SJSA1 (cell line): ENCODE data around the gene NRXN3. TPM values are rescaled to one million over a fixed set of nuclear protein-coding genes. Genes with fewer than 3 reads are reported as not detected.
A peak's percentile ranks its signal among the peaks of the same experiment; 100 is the strongest.

Experiments
- DNase-seq, 2 experiments: peaks; one replicate each; pipeline ENCODE4 v3.0.0-alpha.2; 2015 to 2020; ENCODE audit warnings: low spot score in 2 of 2, low read depth in 1 of 2
- H3K27ac ChIP-seq: fragments of 250-450 bp; sonication (Bioruptor Pico); 2 replicates; pipeline ENCODE4 v1.5.1; 2020; ENCODE audit warnings: mild to moderate bottlenecking, moderate library complexity
- H3K27me3 ChIP-seq: fragments of 250-450 bp; sonication (Bioruptor Pico); replicated peaks from 2 replicates; pipeline ENCODE4 v1.5.1; 2020; ENCODE audit warnings: mild to moderate bottlenecking, moderate library complexity
- H3K36me3 ChIP-seq: fragments of 250-450 bp; sonication (Bioruptor Pico); 2 replicates; pipeline ENCODE4 v1.5.1; 2020; ENCODE audit warnings: mild to moderate bottlenecking
- H3K4me1 ChIP-seq: fragments of 250-450 bp; sonication (Bioruptor Pico); replicated peaks from 2 replicates; pipeline ENCODE4 v1.6.1; 2021; ENCODE audit warnings: mild to moderate bottlenecking
- H3K4me3 ChIP-seq: fragments of 250-450 bp; sonication (Bioruptor Pico); 2 replicates; pipeline ENCODE4 v1.5.1; 2020; ENCODE audit warnings: mild to moderate bottlenecking
- H3K9me3 ChIP-seq: fragments of 250-450 bp; sonication (Bioruptor Pico); replicated peaks from 2 replicates; pipeline ENCODE4 v1.5.1; 2020; ENCODE audit warnings: mild to moderate bottlenecking
- total RNA-seq: library from RNA; depleted of rRNA; stranded (reverse); fragments of >200 nt; shearing (Covaris generic); gene quantifications from 2 replicates; pipeline ENCODE4 v1.2.3, GENCODE V29; 2014

Gene NRXN3
- total RNA-seq, 1 experiment from 2014 or later, result 1.0 TPM

DNA sequence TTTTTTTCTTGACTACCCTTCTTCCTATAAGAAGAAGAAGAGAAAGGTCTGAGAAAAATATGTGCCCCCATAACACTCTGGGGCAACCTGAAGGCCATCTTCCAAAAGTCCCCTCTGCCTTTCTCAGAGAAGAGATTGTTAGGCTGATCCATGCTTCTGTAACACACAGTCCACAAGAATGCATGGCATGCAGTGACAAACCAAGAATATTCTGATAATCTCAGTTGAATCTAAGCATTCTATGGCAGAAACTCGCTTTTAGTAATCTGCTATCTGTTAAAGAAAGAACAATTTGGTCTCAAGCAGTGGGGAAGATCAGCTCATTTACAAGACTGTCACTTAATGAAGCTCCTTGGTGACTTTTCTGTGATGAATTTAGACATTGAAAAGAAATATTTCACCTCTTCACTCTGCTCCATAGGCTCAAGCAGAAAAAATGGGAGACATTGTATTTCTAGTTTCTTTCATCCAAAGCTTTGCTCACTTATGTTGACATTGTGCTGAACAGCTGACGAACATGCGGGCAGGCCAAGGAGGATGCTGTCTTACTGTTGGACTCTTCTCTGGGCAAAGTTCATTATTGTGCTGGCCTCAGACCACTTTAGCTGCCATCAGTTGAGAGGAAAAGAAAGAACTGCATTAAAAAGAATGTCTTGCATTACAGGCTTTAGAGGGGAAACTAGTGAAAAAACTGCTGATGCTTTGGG is 1084.0 kb downstream of the NRXN3 start:
- peak in 1 of 2 experiments; percentile 64 for DNase-seq
- no peaks in the 10 kb centered on the region for H3K9me3 ChIP-seq
- no peaks in the 10 kb centered on the region for H3K27me3 ChIP-seq
- H3K27ac ChIP-seq, result peak overlapping the region; percentile 54
- H3K4me3 ChIP-seq, result no peak overlapping the region
- no peaks in the 10 kb centered on the region for H3K36me3 ChIP-seq
- peaks cover 16% of the 10 kb centered on the region for H3K4me1 ChIP-seq

DNA sequence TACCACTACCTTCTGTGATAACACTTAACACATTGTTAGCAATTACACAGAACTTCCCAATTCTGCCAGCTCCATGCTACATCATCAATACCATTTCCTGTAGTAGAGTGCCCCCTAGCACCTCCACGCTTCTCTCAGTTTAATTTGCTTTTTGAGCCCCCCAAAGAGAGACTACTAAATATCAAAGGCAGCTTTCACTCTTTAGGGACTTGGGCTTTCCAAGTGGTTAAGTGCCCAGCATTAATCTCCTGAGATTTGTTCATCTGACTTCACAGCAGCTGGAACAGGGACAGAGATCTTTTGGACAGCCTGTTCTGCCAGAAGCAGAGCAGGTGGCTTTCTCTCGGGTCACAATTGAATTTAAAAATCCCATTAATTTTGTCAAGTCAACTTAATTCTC is 1086.2 kb downstream of the NRXN3 start:
- H3K27ac ChIP-seq, result no peak overlapping the region
- H3K4me1 ChIP-seq, result peaks cover 16% of the 10 kb centered on the region
- DNase-seq, result no peak
- no peaks in the 10 kb centered on the region for H3K27me3 ChIP-seq
- no peak overlapping the region for H3K4me3 ChIP-seq
- no peaks in the 10 kb centered on the region for H3K9me3 ChIP-seq
- H3K36me3 ChIP-seq, result no peaks in the 10 kb centered on the region

DNA sequence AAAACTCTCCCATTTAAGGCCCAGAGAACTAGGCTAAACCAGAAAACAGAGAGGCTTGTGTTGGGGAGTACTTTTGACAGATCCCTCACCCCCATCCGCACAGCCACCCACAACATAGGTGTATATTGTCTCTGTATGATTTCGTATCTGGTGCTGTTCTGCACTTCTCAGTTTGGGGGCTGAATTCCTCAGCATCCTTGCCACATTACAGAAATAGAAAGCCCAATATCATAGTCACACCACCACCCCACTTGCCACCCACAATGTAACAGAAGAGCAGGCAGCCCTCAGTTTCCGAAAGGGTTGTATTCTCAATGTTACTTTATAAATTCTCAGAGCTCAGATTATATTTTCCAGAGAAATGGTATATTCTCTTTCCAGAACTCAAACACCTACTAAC is 1090.2 kb downstream of the NRXN3 start:
- no peaks in the 10 kb centered on the region for H3K27me3 ChIP-seq
- no peaks in the 10 kb centered on the region for H3K36me3 ChIP-seq
- H3K4me3 ChIP-seq, result no peak overlapping the region
- no peak overlapping the region for H3K27ac ChIP-seq
- no peaks in the 10 kb centered on the region for H3K4me1 ChIP-seq
- H3K9me3 ChIP-seq, result no peaks in the 10 kb centered on the region
- DNase-seq, result no peak

DNA sequence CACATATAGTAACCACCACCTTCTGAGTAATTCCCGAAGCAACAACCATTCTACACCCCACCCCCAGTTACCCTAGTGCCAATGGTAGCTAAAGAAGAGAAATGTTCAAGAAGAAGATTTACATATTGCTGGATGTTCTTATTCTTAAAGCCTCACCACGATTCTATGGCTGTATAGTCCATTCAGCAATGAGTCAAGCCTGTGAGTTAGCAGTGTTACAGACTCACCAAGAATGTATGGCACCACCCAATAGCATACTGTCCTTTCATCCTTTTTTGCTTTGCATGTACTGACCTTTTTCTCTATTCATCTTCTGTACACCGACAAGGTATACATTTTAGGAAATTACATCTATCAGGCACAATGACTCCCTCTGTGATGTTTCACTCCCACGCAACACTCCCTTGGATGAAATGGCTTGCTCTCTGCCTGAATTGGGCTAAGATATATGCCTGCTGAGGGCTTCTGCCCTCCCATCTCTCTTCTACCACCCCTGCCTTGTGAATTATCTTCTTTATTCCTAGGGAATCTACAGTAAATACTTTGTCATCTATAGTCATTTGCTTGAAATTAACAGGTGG is 1095.3 kb downstream of the NRXN3 start:
- Histone ChIP-seq H3K4me1 (no peaks in the 10 kb centered on the region), H3K27me3 (no peaks in the 10 kb centered on the region), H3K36me3 (no peaks in the 10 kb centered on the region), H3K9me3 (no peaks in the 10 kb centered on the region), H3K4me3 (no peak overlapping the region), H3K27ac (no peak overlapping the region)
- DNase-seq, result no peak

DNA sequence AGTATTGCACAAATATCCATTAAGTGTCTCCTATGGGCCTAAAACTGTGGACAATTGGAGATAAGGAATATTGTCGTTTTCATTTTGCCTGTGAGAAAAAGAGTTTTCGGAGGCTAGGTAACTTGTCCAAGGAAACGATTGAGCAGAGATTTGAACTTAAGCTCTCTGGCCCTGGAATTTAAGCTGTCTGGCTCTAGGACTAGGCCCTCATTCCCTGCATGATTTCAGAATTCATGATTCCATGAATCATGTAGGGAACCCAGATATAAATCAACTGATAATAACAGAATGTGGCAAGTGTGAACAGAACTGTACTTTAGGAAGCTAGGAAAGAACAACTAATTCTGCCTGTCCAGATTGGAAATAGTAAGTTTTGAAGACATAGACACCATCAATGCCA is 1100.2 kb downstream of the NRXN3 start:
- Histone ChIP-seq H3K4me3 (no peak overlapping the region), H3K27me3 (no peaks in the 10 kb centered on the region), H3K27ac (no peak overlapping the region), H3K9me3 (no peaks in the 10 kb centered on the region), H3K36me3 (no peaks in the 10 kb centered on the region), H3K4me1 (no peaks in the 10 kb centered on the region)
- no peak for DNase-seq

DNA sequence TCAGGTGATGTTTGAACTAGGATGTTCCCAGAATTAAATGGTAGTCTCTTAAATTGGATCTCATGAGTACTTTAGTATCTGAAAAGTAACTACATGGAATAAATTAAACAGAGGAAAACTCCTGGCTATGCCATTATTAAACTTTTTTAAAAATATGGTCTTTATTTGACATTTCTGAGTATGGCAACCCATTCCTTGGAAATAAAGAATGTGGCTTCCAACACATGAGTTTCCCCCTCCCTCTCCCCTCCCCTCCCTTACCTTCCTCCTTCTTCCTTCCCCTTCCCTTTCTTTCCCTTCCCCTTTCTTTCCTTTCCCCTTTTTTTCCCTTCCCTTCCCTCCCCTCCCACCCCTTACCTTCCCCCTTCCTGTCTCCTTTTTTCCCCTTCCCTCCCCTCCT is 1100.9 kb downstream of the NRXN3 start:
- no peaks in the 10 kb centered on the region for H3K4me1 ChIP-seq
- no peaks in the 10 kb centered on the region for H3K9me3 ChIP-seq
- H3K36me3 ChIP-seq, result no peaks in the 10 kb centered on the region
- no peak overlapping the region for H3K27ac ChIP-seq
- no peaks in the 10 kb centered on the region for H3K27me3 ChIP-seq
- no peak overlapping the region for H3K4me3 ChIP-seq
- no peak for DNase-seq

DNA sequence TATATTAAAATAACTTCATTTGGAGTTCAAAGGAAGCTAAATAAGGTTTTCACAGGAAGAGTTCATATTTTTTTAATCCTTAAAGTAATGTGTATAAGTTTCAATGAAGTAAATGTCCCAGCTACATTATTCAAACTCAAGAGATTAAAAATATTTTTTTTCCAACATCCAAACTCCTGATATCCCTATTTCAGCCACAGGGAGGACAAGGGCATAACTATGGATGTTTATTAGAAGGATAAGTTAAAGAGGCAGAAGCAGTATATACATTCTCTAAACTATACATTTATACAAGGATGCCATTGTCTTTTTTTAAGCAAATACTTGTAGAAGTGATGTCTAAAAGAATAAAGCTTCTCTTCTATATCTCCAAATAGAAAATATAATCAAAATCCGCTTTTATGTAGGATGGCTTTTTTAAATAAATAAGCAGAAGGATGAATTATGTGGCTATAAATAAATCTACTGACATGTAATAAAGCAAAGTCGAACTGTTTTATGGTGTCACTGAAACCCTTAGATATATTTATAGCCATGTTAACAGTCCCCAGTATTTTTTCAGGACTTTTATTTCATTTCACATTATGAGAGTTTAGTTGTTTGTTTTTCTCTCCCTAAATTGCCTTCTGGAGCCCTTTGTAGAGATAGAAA is 1104.6 kb downstream of the NRXN3 start:
- no peaks in the 10 kb centered on the region for H3K36me3 ChIP-seq
- no peaks in the 10 kb centered on the region for H3K9me3 ChIP-seq
- no peak for DNase-seq
- peaks cover 5% of the 10 kb centered on the region; the same call in 1 of the 2 replicates for H3K4me1 ChIP-seq
- no peaks in the 10 kb centered on the region for H3K27me3 ChIP-seq
- H3K4me3 ChIP-seq, result no peak overlapping the region
- no peak overlapping the region for H3K27ac ChIP-seq

DNA sequence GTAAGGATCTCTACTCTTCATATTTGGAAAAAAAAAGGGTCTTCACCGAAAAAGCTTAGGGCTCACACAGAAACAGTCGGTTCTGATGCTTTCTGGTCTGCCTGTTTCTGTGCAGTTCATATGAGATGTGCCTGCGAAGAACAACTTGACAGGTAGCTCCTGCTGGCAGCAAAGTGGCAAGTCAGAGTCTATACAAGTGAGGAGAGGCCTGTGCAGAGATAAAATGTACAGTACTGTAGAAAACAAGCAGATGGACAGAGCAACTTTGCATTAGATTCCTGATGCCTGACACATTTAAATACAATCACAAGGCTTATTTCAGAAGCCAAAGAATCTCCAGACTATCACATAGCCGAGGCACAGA is 1105.1 kb downstream of the NRXN3 start:
- H3K4me1 ChIP-seq, result peaks cover 5% of the 10 kb centered on the region; the same call in 1 of the 2 replicates
- no peaks in the 10 kb centered on the region for H3K36me3 ChIP-seq
- H3K4me3 ChIP-seq, result no peak overlapping the region
- no peak for DNase-seq
- no peaks in the 10 kb centered on the region for H3K27me3 ChIP-seq
- no peaks in the 10 kb centered on the region for H3K9me3 ChIP-seq
- no peak overlapping the region for H3K27ac ChIP-seq

DNA sequence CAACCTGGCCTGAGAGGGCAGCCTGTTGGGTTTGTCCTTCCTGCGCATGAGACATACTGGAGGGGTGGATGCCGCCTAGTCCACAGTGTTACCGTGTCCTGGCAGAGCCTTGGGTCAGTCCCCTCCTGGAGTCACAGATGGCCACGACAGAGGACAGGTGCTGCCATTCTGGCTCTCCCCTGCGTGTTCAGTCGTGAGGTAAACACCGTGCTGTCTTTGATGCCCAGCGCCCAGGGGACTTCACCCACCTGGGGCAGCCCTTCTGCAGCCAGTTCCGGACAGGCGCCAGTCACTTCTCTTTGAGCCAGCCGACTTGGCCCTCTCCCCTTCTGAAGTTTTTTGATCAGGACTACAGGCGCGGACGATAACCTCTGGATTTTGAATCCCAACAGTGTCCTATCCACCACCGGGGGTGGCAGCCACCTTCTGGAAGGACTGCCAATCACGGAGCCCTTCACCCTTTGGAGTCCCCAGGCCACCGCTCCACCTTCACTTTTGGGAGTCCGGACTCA is 1108.2 kb downstream of the NRXN3 start:
- no peak for DNase-seq
- peaks cover 5% of the 10 kb centered on the region; the same call in 1 of the 2 replicates for H3K4me1 ChIP-seq
- no peaks in the 10 kb centered on the region for H3K27me3 ChIP-seq
- H3K9me3 ChIP-seq, result no peaks in the 10 kb centered on the region
- no peaks in the 10 kb centered on the region for H3K36me3 ChIP-seq
- peak overlapping the region; percentile 45 for H3K4me3 ChIP-seq
- no peak overlapping the region for H3K27ac ChIP-seq

DNA sequence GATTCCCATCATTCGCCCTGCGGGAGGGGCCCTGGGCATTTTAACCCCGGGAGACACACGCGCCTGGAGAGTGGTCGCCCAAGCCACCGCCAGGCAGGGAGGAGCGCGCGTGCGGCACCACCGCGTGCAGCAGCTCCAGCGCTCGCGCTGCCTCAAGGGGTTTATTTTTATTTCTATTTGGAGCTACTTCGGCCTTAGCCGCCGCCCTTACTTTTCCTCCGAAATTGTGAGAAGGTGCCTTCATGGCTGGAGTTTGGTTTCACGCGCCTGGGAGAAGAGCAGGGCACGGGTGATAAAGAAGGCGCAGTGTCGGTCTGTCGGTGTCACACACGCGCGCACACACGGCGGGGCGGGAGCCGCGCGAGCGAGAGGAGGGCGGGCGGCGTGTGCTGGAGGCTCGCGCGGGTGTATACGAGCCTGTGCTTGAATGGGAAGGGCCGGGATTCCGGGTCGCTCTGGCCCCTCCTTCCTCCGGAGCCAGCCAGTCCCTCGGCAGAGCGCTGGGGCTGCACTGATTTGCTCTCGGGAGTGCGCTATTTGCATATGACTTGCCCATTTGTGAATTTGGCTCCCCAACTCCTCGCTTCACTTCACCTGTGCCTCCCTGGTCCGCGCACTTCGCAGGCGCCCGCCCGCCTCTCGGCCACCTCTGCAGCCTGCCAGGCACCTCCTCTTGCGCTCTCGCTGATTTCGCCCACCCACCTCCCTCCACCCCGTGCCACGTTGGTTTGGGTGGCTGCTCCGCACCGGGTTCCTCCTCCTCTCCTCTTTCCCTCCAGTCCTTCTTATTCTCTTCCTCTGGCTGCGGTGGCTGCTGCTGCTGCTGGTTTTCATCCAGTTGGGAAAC is 1108.8 kb downstream of the NRXN3 start:
- H3K27me3 ChIP-seq, result no peaks in the 10 kb centered on the region
- H3K36me3 ChIP-seq, result no peaks in the 10 kb centered on the region
- no peaks in the 10 kb centered on the region for H3K9me3 ChIP-seq
- peaks cover 5% of the 10 kb centered on the region; the same call in 1 of the 2 replicates for H3K4me1 ChIP-seq
- peak; percentile 73 to 76 for DNase-seq
- no peak overlapping the region for H3K27ac ChIP-seq
- peak overlapping the region; percentile 45 for H3K4me3 ChIP-seq

DNA sequence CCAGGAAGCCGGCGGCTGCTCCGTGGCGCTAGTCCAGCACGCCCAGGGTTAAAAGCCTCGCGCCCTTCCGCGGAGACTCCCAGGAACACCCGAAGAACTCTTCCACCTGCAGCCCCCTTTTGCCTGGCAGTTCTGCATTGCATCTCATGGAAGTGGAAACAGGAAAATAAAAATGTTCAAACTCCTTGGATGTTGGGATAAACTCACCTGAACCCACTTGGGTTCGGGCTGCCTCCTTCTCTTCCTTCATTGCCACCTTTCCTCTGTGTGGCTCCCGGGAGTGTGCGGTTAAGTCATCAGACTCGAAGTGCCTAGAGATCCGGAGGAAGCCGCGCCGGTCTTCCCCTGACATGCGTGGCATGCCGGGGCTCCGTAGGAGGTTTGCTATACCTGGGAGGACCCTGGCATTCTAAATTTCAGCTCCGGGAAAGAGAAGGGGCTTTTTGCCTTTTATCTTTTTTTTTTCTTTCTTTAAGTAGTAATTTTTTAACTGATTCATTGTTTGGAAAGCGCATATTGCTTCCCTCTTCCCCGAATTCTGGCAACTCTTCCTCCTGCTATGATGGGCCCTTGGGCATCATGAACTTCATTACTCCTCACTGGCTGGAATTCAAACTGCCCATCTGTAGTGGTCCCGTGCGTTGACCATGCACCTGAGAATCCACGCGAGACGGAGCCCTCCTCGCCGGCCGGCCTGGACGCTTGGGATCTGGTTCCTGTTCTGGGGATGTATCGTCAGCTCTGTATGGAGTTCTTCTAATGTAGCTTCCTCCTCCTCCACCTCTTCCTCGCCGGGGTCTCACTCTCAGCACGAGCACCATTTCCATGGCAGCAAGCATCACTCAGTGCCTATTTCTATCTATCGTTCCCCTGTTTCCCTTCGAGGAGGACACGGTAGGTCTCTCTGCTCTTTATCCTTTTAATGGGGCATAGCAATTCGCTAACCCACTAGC is 1109.7 kb downstream of the NRXN3 start:
- Histone ChIP-seq H3K36me3 (no peaks in the 10 kb centered on the region), H3K27ac (no peak overlapping the region), H3K4me3 (peak overlapping the region; percentile 45), H3K9me3 (no peaks in the 10 kb centered on the region), H3K4me1 (peaks cover 5% of the 10 kb centered on the region; the same call in 1 of the 2 replicates), H3K27me3 (no peaks in the 10 kb centered on the region)
- DNase-seq, result no peak

DNA sequence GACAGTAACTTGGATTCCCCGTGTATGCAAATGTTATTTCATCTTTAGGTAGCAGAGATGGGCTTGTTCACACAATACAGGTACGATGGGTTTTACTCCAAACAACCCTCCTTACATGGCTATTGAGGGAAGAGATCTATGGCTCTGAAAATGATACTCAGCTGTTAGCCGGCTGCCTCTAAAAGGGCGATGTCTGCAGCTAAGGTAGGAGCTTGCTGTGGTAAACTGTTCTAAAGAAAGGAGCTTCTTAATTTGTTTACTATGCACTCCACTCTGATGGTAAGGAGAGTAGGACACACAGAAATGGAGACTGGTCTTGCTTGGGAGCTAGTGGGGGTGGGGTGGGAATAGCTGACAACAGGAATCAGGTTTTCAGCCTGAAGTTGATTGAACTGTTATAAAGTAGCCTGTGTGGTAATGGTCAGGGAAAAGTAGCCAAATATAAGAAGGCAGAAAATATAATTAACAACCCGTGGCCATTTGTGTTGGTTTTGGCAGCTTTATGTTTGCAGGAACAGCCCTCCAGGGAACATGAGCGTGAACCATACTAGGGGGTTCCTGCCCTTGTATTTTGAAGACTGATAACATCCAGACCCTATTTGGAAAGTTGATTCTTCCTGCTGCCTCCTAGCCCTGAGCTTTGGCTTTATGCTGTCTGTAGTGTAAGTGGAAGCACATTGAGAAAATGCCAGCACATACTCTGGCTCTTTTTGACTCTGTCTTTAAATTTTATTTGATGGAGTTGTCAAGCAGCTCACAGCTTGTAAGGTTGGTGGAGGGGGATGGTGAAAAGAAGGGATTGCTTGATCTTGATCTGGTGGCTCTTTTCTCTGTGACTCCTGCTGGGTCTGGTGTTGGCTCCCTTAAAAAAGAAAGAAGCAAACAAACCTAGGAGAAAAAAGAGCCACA is 1111.3 kb downstream of the NRXN3 start:
- no peaks in the 10 kb centered on the region for H3K36me3 ChIP-seq
- H3K27me3 ChIP-seq, result no peaks in the 10 kb centered on the region
- H3K4me3 ChIP-seq, result no peak overlapping the region
- no peaks in the 10 kb centered on the region for H3K9me3 ChIP-seq
- no peak overlapping the region for H3K27ac ChIP-seq
- DNase-seq, result no peak
- H3K4me1 ChIP-seq, result peaks cover 5% of the 10 kb centered on the region; the same call in 1 of the 2 replicates
